KOPT-K1 (cell line): ENCODE results near the gene CDPF1.
A peak's percentile ranks its signal among the peaks of the same experiment; 100 is the strongest.

Experiments used
- H3K27ac ChIP-seq: fragments of 200-600 bp; sonication (generic); 2 replicates; pipeline ENCODE4 v1.5.1; 2016; ENCODE audit warnings: antibody characterized with exemption, mild to moderate bottlenecking, low read depth, low read length; ENCODE audit not compliant: poor library complexity, severe bottlenecking
- H3K36me3 ChIP-seq: fragments of 200-600 bp; sonication (generic); 2 replicates; pipeline ENCODE4 v1.5.1; 2017; ENCODE audit warnings: antibody characterized with exemption, mild to moderate bottlenecking, low read length, moderate library complexity; ENCODE audit not compliant: insufficient read depth
- H3K9me3 ChIP-seq: fragments of 200-600 bp; sonication (generic); 2 replicates; pipeline ENCODE4 v1.5.1; 2017; ENCODE audit warnings: antibody characterized with exemption, low read length, mild to moderate bottlenecking; ENCODE audit not compliant: insufficient read depth, poor library complexity, severe bottlenecking

Gene CDPF1

GRCh38 chr22:46247443-46247975 lies 2.6 kb downstream of the CDPF1 start:
- Histone ChIP-seq H3K27ac (no peak overlapping the region), H3K9me3 (no peaks in the 10 kb centered on the region), H3K36me3 (peaks cover 12% of the 10 kb centered on the region; the same call in 1 of the 2 replicates)

DNA sequence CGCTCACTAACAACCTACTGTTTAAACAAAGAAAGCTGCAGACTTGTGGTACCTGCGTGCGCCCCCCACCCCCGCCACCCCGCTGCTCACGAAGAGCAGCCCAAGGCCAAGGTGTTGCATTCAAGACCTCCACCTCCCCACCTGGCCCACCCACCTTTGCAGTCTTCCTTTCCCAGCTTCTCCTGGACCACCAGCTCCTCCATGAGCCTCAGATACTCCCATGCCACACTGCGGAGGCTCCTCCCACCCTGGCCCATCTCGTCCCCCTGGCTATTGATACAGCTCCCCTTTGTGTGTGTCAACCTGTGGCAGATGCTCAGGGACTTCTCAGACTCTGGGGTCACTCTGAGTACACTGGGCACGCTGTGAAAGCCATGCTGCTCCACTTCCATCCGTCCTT lies 3.9 kb downstream of the CDPF1 start:
- H3K27ac ChIP-seq = no peak overlapping the region
- H3K9me3 ChIP-seq = no peaks in the 10 kb centered on the region
- H3K36me3 ChIP-seq = peaks cover 12% of the 10 kb centered on the region; the same call in 1 of the 2 replicates

DNA sequence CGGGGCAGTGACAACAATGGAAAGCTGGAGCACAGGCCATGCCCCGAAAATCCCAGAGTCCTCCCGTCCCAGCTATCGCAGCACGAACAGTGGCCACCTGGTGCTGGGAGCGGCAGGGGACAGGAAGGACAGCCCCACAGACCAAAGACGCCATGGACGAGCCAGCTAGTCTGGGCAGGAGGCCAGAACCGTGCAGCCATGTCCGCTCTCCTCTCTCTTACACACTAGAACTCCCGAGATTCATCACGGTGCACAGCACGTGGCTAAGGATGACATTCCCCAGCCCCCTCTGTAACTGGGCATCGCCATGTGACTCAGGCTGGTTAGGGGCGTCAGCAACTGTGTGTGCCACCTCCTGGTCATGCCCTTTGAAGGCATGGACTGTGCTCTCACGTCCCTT lies 4.6 kb downstream of the CDPF1 start:
- Histone ChIP-seq H3K9me3 (no peaks in the 10 kb centered on the region), H3K27ac (no peak overlapping the region), H3K36me3 (peaks cover 12% of the 10 kb centered on the region; the same call in 1 of the 2 replicates)

DNA sequence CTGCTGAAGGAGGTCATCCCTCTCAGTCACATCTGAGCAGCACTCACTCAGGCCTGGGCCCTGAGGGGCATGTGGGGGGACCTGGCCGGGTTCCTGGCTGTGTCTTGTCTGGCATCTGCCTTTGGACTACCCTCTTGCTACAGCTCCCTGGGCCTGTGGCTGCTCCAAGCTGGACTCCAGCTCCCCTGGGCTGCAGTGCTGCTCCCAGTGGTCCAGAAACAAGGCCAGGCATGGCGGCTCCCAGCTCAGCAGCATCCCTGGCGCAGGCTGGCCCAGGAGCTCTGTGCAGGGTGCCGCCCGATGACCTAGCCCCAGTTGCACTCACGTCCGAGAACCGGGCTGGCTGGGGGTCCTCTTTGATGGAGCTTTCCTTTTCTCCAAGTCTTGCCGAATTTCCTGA lies 5.3 kb downstream of the CDPF1 start:
- Histone ChIP-seq H3K27ac (no peak overlapping the region), H3K36me3 (peaks cover 12% of the 10 kb centered on the region; the same call in 1 of the 2 replicates), H3K9me3 (no peaks in the 10 kb centered on the region)

- Histone ChIP-seq H3K27ac (no peak overlapping the region), H3K36me3 (peaks cover 12% of the 10 kb centered on the region; the same call in 1 of the 2 replicates), H3K9me3 (no peaks in the 10 kb centered on the region)
Observed at GRCh38 chr22:46242076-46242475, 8.0 kb downstream of the CDPF1 start.

DNA sequence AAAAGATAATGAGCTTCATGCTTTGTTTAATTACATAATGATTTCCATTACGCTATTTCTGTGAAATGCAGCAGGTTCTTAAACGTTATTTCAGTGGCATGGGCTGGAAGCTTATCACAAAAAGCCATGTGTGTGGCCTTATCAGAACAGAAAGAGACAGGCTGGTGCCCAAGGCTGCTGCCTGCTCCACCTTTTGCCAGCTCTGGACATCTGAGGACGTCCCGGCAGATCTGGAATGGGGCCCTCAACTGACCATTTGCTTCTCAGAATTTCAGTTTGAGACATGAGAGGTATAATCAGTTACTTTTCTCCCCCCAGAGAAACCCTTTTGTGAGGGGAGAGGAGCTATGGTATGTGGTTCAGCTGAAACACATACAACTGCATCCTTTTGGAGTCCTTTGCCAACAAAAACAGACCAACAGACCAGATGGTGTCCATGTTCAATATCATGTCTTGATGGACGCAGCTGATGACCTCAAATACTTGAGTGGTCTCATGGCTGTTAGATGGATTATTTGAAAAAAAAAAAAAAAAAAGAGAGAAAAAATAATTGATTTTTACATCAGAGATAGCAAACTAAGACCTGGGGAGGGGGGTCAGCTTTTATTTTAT lies 8.6 kb downstream of the CDPF1 start:
- no peak overlapping the region for H3K27ac ChIP-seq
- H3K9me3 ChIP-seq = no peaks in the 10 kb centered on the region
- peaks cover 12% of the 10 kb centered on the region; the same call in 1 of the 2 replicates for H3K36me3 ChIP-seq

- Histone ChIP-seq H3K9me3 (no peaks in the 10 kb centered on the region), H3K27ac (no peak overlapping the region), H3K36me3 (peaks cover 12% of the 10 kb centered on the region; the same call in 1 of the 2 replicates)
Observed at GRCh38 chr22:46240907-46241306, 9.2 kb downstream of the CDPF1 start.

GRCh38 chr22:46240506-46240905 lies 9.6 kb downstream of the CDPF1 start:
- Histone ChIP-seq H3K36me3 (peaks cover 12% of the 10 kb centered on the region; the same call in 1 of the 2 replicates), H3K27ac (peak overlapping the region; percentile 6), H3K9me3 (no peaks in the 10 kb centered on the region)

DNA sequence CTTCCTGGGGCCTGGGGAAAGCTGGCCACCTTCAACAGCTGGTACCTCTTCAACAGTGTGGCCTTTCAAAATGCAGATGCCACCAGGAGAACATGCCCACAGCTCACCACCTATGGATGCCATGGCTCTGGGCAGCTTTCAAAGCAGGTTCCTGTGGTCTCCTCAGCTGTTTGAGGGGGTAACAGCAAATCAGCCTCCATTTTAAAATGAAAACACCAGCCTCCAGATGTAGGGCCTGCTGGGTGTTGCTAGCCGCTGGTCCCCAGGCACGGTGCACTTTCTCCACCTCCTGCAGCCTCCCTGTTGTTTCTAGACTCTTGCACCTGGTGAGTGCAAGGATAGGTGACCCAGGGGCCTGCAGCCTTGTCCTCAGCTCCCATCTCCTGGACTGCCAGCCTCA lies 10.0 kb downstream of the CDPF1 start:
- peak overlapping the region; percentile 6 for H3K27ac ChIP-seq
- H3K9me3 ChIP-seq = no peaks in the 10 kb centered on the region
- H3K36me3 ChIP-seq = peaks cover 12% of the 10 kb centered on the region; the same call in 1 of the 2 replicates

DNA sequence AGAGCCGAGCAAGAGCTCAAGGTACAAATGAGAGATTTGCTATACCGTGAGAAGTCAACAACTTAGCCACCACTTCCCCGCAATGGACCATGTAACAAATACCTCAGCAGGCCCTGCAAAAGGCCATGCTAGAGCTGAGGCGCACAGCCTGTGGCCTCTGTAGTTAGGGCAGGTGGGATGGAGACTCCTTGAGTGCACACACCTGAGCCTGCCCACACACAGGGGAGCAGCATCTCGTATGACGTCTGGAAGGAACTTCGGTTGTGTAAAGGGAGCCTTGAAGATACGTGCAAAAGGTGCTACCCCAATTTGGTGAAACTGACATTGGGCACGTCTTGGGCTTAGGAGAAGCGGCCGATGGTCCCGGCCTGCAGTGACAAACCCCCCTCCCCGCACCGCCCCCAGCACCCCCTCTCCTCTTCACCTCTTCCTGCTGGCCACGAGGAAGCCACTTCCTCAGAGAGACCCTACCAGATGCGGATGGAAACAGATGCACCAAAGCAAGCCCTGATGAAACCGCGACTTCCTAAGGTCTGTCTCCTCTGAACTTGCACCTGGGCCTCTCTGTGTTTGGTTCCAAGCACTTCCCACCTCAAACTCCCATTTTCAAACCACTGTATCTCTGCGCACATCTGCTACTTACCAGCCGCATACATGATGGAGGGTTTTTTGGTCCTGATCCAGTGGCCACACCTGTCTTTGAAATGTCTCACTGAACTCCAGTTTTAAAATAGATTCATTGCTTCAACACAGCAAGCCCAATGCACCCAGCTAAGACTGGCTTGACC lies 10.6 kb downstream of the CDPF1 start:
- no peaks in the 10 kb centered on the region for H3K9me3 ChIP-seq
- H3K27ac ChIP-seq = peak overlapping the region; percentile 6
- peaks cover 8% of the 10 kb centered on the region; the same call in 1 of the 2 replicates for H3K36me3 ChIP-seq

DNA sequence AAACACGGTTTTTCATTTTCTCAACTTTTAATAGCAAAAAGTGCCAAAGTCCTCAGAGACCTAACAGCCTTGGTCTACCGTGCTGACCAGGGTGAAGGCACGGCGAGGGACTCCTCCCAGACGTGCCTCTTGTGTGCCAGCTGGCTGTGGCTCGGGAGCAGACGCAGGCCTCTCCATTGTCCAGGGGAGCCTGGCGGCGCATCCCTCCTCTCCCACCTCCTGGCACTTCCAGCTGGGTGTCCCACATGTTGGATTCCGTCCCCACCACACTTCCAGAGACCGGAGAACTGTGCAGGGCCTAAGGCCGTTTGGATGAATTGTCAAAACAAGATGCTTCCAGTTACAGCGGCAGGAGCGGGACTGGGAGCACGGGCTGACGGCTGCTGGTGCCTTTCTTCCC lies 11.6 kb downstream of the CDPF1 start:
- Histone ChIP-seq H3K27ac (no peak overlapping the region), H3K9me3 (no peaks in the 10 kb centered on the region), H3K36me3 (no peaks in the 10 kb centered on the region)

- H3K9me3 ChIP-seq = no peaks in the 10 kb centered on the region
- no peaks in the 10 kb centered on the region for H3K36me3 ChIP-seq
- H3K27ac ChIP-seq = no peak overlapping the region
Observed at GRCh38 chr22:46237453-46238124, 12.5 kb downstream of the CDPF1 start.

DNA sequence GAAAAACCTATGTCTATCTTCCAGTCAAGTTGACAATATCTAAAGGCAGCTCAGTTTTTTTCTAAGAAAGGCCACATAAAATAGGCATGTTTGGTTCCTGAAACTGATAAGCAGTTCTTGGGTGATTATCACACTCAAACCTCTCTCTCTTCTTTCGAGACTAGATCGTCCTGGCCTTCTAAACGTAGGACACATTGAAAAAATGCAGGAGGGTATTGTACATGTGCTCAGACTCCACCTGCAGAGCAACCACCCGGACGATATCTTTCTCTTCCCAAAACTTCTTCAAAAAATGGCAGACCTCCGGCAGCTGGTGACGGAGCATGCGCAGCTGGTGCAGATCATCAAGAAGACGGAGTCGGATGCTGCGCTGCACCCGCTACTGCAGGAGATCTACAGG lies 15.1 kb downstream of the CDPF1 start:
- Histone ChIP-seq H3K36me3 (no peaks in the 10 kb centered on the region), H3K27ac (no peak overlapping the region), H3K9me3 (no peaks in the 10 kb centered on the region)

- Histone ChIP-seq H3K27ac (no peak overlapping the region), H3K36me3 (no peaks in the 10 kb centered on the region), H3K9me3 (no peaks in the 10 kb centered on the region)
Observed at GRCh38 chr22:46233231-46233630, 16.9 kb downstream of the CDPF1 start.

DNA sequence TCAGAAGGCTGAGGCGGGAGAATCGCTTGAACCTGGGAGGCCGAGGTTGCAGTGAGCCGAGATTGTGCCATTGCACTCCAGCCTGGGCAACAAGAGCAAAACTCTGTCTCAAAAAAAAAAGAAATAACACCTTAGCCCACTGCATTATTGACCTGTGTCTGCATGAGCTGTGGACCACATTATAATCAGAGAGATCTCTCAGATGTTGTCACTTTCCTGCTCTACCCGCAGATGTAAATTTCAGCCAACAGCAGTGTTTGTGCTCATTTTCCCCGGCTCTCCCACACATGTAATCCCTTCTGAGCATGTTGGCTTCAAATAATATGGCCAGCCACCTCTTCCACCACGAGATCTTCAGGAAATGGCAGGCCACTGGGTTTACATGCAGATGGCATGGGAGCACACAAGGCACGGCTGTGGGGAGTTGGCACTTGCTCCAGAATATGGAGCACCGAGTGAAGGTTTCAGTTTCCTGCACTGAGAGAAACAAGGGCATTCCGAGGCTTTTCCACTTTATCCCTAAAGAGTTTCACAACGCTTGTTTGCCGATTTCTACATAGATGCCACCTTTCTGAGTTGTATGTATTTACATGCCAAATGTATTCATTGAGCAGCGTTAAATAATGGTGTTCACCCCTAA lies 19.7 kb downstream of the CDPF1 start:
- no peaks in the 10 kb centered on the region for H3K9me3 ChIP-seq
- H3K36me3 ChIP-seq = no peaks in the 10 kb centered on the region
- H3K27ac ChIP-seq = no peak overlapping the region
